ENCODE data around the gene SHMT2.

SHMT2 gene

GRCh38 chr12:57262126-57262822 lies 32.8 kb downstream of the SHMT2 start:
- no peak overlapping the region for H3K9ac ChIP-seq

GRCh38 chr12:57263096-57263495 lies 33.6 kb downstream of the SHMT2 start:
- Histone ChIP-seq H3K9ac (no peak overlapping the region), H3K27ac (no peak overlapping the region), H3K4me1 (peaks cover 3% of the 10 kb centered on the region), H3K27me3 (ENCODE audit: control insufficient read depth, insufficient read depth, low read length) (no peaks in the 10 kb centered on the region), H3K9me3 (ENCODE audit: control insufficient read depth, low read length) (no peaks in the 10 kb centered on the region), H3K79me2 (peaks cover 5% of the 10 kb centered on the region), H3K4me2 (ENCODE audit: low read length) (no peak overlapping the region), H2AFZ (no peak overlapping the region), H3K4me3 (ENCODE audit: low read depth, low read length) (no peak overlapping the region), H3K36me3 (ENCODE audit: control insufficient read depth, insufficient read depth, low read length) (no peaks in the 10 kb centered on the region)
- no peak for TF ChIP-seq CTCF (IDR thresholded peaks at IDR 0.05)

More at GRCh38 chr12:57262126-57262822, 32.8 kb downstream of the SHMT2 start:
- H3K27ac ChIP-seq: no peak overlapping the region
- H2AFZ ChIP-seq: no peak overlapping the region
- H3K36me3 ChIP-seq (ENCODE audit: control insufficient read depth, insufficient read depth, low read length): no peaks in the 10 kb centered on the region
- no peaks in the 10 kb centered on the region for H3K9me3 ChIP-seq (ENCODE audit: control insufficient read depth, low read length)
- H3K4me1 ChIP-seq: peaks cover 3% of the 10 kb centered on the region
- H3K4me3 ChIP-seq (ENCODE audit: low read depth, low read length): no peak overlapping the region
- no peaks in the 10 kb centered on the region for H3K27me3 ChIP-seq (ENCODE audit: control insufficient read depth, insufficient read depth, low read length)
- peaks cover 5% of the 10 kb centered on the region for H3K79me2 ChIP-seq
- H3K4me2 ChIP-seq (ENCODE audit: low read length): no peak overlapping the region
- no peak for TF ChIP-seq CTCF (IDR thresholded peaks at IDR 0.05)

GRCh38 chr12:57266681-57267080 lies 37.2 kb downstream of the SHMT2 start:
- Histone ChIP-seq H3K27me3 (ENCODE audit: control insufficient read depth, insufficient read depth, low read length) (no peaks in the 10 kb centered on the region), H3K4me3 (ENCODE audit: low read depth, low read length) (no peak overlapping the region), H3K9ac (no peak overlapping the region), H3K27ac (no peak overlapping the region), H3K9me3 (ENCODE audit: control insufficient read depth, low read length) (no peaks in the 10 kb centered on the region), H3K4me2 (ENCODE audit: low read length) (no peak overlapping the region), H3K79me2 (peaks cover 5% of the 10 kb centered on the region), H3K36me3 (ENCODE audit: control insufficient read depth, insufficient read depth, low read length) (no peaks in the 10 kb centered on the region), H2AFZ (no peak overlapping the region), H3K4me1 (no peaks in the 10 kb centered on the region)
- TF ChIP-seq CTCF (IDR thresholded peaks at IDR 0.05): no peak

- no peaks in the 10 kb centered on the region for H3K36me3 ChIP-seq (ENCODE audit: control insufficient read depth, insufficient read depth, low read length)
- no peaks in the 10 kb centered on the region for H3K9me3 ChIP-seq (ENCODE audit: control insufficient read depth, low read length)
- no peak overlapping the region for H3K9ac ChIP-seq
- no peaks in the 10 kb centered on the region for H3K27me3 ChIP-seq (ENCODE audit: control insufficient read depth, insufficient read depth, low read length)
- no peaks in the 10 kb centered on the region for H3K4me1 ChIP-seq
- peaks cover 3% of the 10 kb centered on the region for H3K79me2 ChIP-seq
- no peak overlapping the region for H3K27ac ChIP-seq
- no peak for TF ChIP-seq CTCF (IDR thresholded peaks at IDR 0.05)
- H3K4me2 ChIP-seq (ENCODE audit: low read length): no peak overlapping the region
- H2AFZ ChIP-seq: no peak overlapping the region
- no peak overlapping the region for H3K4me3 ChIP-seq (ENCODE audit: low read depth, low read length)
Observed at GRCh38 chr12:57268264-57268663, 38.8 kb downstream of the SHMT2 start.

GRCh38 chr12:57270966-57271470 lies 41.5 kb downstream of the SHMT2 start:
- Histone ChIP-seq H3K9ac (no peak overlapping the region), H3K27me3 (ENCODE audit: control insufficient read depth, insufficient read depth, low read length) (no peaks in the 10 kb centered on the region), H3K36me3 (ENCODE audit: control insufficient read depth, insufficient read depth, low read length) (no peaks in the 10 kb centered on the region), H2AFZ (no peak overlapping the region), H3K79me2 (no peaks in the 10 kb centered on the region), H3K9me3 (ENCODE audit: control insufficient read depth, low read length) (no peaks in the 10 kb centered on the region), H3K4me1 (no peaks in the 10 kb centered on the region), H3K4me3 (ENCODE audit: low read depth, low read length) (no peak overlapping the region), H3K27ac (no peak overlapping the region), H3K4me2 (ENCODE audit: low read length) (no peak overlapping the region)
- TF ChIP-seq CTCF (IDR thresholded peaks at IDR 0.05): no peak

Data from parathyroid adenoma (tissue), 2 donors.